AG09319 (cell line): Measurements from ENCODE around the gene CWC22.
A peak's percentile ranks its signal among the peaks of the same experiment; 100 is the strongest.

Source experiments
- DNase-seq: peaks from one replicate; pipeline ENCODE4 v3.0.0-alpha.2; 2010; ENCODE audit warnings: low read depth; ENCODE audit errors: extremely low read depth
- TF ChIP-seq, protein P1 (sequence below): IDR thresholded peaks from 2 replicates; pipeline ENCODE4 v1.5.1; 2011; ENCODE audit warnings: low read depth, mild to moderate bottlenecking, inconsistent platforms, low read length, moderate library complexity

The CWC22 gene

GRCh38 chr2:180002198-180002770, 4.8 kb downstream of the CWC22 start:
- TF ChIP-seq, protein P1, sequence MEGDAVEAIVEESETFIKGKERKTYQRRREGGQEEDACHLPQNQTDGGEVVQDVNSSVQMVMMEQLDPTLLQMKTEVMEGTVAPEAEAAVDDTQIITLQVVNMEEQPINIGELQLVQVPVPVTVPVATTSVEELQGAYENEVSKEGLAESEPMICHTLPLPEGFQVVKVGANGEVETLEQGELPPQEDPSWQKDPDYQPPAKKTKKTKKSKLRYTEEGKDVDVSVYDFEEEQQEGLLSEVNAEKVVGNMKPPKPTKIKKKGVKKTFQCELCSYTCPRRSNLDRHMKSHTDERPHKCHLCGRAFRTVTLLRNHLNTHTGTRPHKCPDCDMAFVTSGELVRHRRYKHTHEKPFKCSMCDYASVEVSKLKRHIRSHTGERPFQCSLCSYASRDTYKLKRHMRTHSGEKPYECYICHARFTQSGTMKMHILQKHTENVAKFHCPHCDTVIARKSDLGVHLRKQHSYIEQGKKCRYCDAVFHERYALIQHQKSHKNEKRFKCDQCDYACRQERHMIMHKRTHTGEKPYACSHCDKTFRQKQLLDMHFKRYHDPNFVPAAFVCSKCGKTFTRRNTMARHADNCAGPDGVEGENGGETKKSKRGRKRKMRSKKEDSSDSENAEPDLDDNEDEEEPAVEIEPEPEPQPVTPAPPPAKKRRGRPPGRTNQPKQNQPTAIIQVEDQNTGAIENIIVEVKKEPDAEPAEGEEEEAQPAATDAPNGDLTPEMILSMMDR: no peak
- DNase-seq: no peak

- DNase-seq: no peak
Measured at GRCh38 chr2:180001726-180002125, 5.4 kb downstream of the CWC22 start.

DNA sequence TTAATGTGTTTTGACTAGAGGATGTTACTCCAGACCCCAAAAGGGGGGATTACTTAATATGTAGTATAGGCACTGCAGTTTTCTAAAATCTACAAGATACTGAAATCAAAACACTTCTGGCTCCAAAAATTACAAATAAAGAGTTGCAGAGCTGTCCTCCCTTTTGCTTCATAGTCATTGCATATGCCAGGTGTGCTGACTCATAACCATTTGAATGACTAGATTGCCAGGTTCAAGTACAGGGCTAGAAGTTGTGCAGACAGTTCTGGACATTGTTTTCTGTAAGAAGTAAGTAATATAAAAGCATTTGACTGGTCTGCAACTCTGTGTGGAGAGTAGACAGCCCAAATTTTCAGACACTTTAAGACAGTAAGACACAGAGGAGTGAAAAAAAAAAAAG, 6.7 kb downstream of the CWC22 start:
- TF ChIP-seq, protein P1: no peak
- DNase-seq: no peak

More at GRCh38 chr2:180001726-180002125, 5.4 kb downstream of the CWC22 start:
- TF ChIP-seq, protein P1: no peak

- TF ChIP-seq, protein P1: no peak
- DNase-seq: no peak
Measured at GRCh38 chr2:179999000-179999399, 8.1 kb downstream of the CWC22 start.

- TF ChIP-seq, protein P1: no peak
- DNase-seq: no peak
Measured at GRCh38 chr2:179995741-179996515, 11.2 kb downstream of the CWC22 start.

GRCh38 chr2:179991344-179991743, 15.8 kb downstream of the CWC22 start:
- DNase-seq: no peak

More at GRCh38 chr2:179991344-179991743, 15.8 kb downstream of the CWC22 start:
- TF ChIP-seq, protein P1: peak; percentile 9
